NOMO-1 treated with dmso at 0.1 percent for 144 hours (cell line): ENCODE measurements around the gene POC1A.
"Not testable (repeated sequence)": the region's sequence is repeated elsewhere in the genome, so short reads cannot be mapped to it uniquely, and the experiment has no call there.

Source experiments
- DNase-seq: peaks from one replicate; lab custom pipeline; 2025; ENCODE audit not compliant: unreplicated experiment; lab: John Stamatoyannopoulos, UW

The POC1A gene

GRCh38 chr3:52153389-52154096 lies 680 bp downstream of the POC1A start:
- no peak for DNase-seq

GRCh38 chr3:52151991-52152390 lies 2.2 kb downstream of the POC1A start:
- DNase-seq, result not testable (repeated sequence)

GRCh38 chr3:52150860-52151259 lies 3.4 kb downstream of the POC1A start:
- no peak for DNase-seq

GRCh38 chr3:52150357-52150756 lies 3.9 kb downstream of the POC1A start:
- DNase-seq, result no peak

GRCh38 chr3:52149726-52150125 lies 4.5 kb downstream of the POC1A start:
- no peak for DNase-seq

- DNase-seq, result no peak
Measured at GRCh38 chr3:52149021-52149420, 5.2 kb downstream of the POC1A start.

GRCh38 chr3:52147804-52148203 lies 6.4 kb downstream of the POC1A start:
- DNase-seq, result no peak

GRCh38 chr3:52146811-52147210 lies 7.4 kb downstream of the POC1A start:
- DNase-seq, result no peak

GRCh38 chr3:52146189-52146588 lies 8.0 kb downstream of the POC1A start:
- DNase-seq, result no peak

- no peak for DNase-seq
Measured at GRCh38 chr3:52145736-52146110, 8.5 kb downstream of the POC1A start.

GRCh38 chr3:52144796-52145735 lies 9.2 kb downstream of the POC1A start:
- DNase-seq, result no peak

GRCh38 chr3:52144034-52144795 lies 10.0 kb downstream of the POC1A start:
- DNase-seq, result peak; percentile 21

GRCh38 chr3:52143616-52144015 lies 10.6 kb downstream of the POC1A start:
- DNase-seq, result no peak

GRCh38 chr3:52143156-52143555 lies 11.1 kb downstream of the POC1A start:
- DNase-seq, result no peak

GRCh38 chr3:52141751-52142150 lies 12.5 kb downstream of the POC1A start:
- DNase-seq, result no peak

GRCh38 chr3:52140769-52141168 lies 13.5 kb downstream of the POC1A start:
- DNase-seq, result no peak

- DNase-seq, result no peak
Measured at GRCh38 chr3:52140000-52140399, 14.2 kb downstream of the POC1A start.

- no peak for DNase-seq
Measured at GRCh38 chr3:52137311-52137710, 16.9 kb downstream of the POC1A start.

- DNase-seq, result no peak
Measured at GRCh38 chr3:52136513-52136912, 17.7 kb downstream of the POC1A start.

- no peak for DNase-seq
Measured at GRCh38 chr3:52135332-52135731, 18.9 kb downstream of the POC1A start.

GRCh38 chr3:52134761-52135160 lies 19.5 kb downstream of the POC1A start:
- DNase-seq, result no peak

- no peak for DNase-seq
Measured at GRCh38 chr3:52132930-52133329, 21.3 kb downstream of the POC1A start.
